CD4-positive, alpha-beta memory T cell (primary cell): Measurements from ENCODE around the gene MAP3K3. TPM values are rescaled to one million over a fixed set of nuclear protein-coding genes. Genes with fewer than 3 reads are reported as not detected.

Source experiments
- CTCF ChIA-PET: fragments of 350-600 bp; sonication (Branson Sonifier 250); formaldehyde crosslinking; loops from one replicate; lab custom pipeline; 2021; ENCODE audit warnings: inconsistent platforms; ENCODE audit not compliant: partially characterized antibody; lab: Charles Lee
- POLR2A ChIA-PET: fragments of 350-600 bp; sonication (Branson Sonifier 250); formaldehyde crosslinking; loops from one replicate; lab custom pipeline; 2021; ENCODE audit not compliant: partially characterized antibody; lab: Charles Lee
- DNase-seq, 5 donors: peaks; one replicate each; pipeline versions ENCODE4 v3.0.0 to v3.0.0-alpha.2; 2020 to 2022; ENCODE audit warnings: mixed read lengths in 1 of 5
- H3K27ac ChIP-seq: one replicate; pipeline ENCODE4 v1.7.0; 2013; ENCODE audit warnings: low read depth, low read length
- H3K27me3 ChIP-seq: 2 replicates; pipeline ENCODE4 v1.7.0; 2013; ENCODE audit warnings: mild to moderate bottlenecking, low read length, moderate library complexity; ENCODE audit not compliant: insufficient read depth
- H3K36me3 ChIP-seq: 2 replicates; pipeline ENCODE4 v1.7.0; 2013; ENCODE audit warnings: mild to moderate bottlenecking, low read length, moderate library complexity; ENCODE audit not compliant: insufficient read depth
- H3K4me1 ChIP-seq: 2 replicates; pipeline ENCODE4 v1.7.0; 2013; ENCODE audit warnings: mild to moderate bottlenecking, low read length, moderate library complexity; ENCODE audit not compliant: insufficient read depth
- H3K4me3 ChIP-seq, 2 donors: one replicate each; pipeline ENCODE4 v1.7.0; 2013; ENCODE audit warnings: low read length in 2 of 2, mild to moderate bottlenecking in 1 of 2
- H3K9me3 ChIP-seq, 2 donors: one replicate each; pipeline ENCODE4 v1.7.0; 2013; ENCODE audit warnings: low read length in 2 of 2, control low read depth in 1 of 2; ENCODE audit not compliant: control insufficient read depth in 1 of 2
- H3K27ac Mint-ChIP-seq, 7 donors: one replicate each; pipeline ENCODE4 v1.8.0; 2020 to 2021; ENCODE audit warnings: mixed read lengths in 7 of 7, mild to moderate bottlenecking in 6 of 7, inconsistent platforms in 3 of 7, moderate library complexity in 3 of 7
- H3K27me3 Mint-ChIP-seq, 2 donors: one replicate each; pipeline ENCODE4 v1.8.0; 2020 to 2021; ENCODE audit warnings: mixed read lengths in 2 of 2
- H3K36me3 Mint-ChIP-seq, 2 donors: one replicate each; pipeline ENCODE4 v1.8.0; 2020 to 2021; ENCODE audit warnings: mixed read lengths in 2 of 2, inconsistent platforms in 1 of 2, mild to moderate bottlenecking in 1 of 2
- H3K4me1 Mint-ChIP-seq, 4 donors: one replicate each; pipeline ENCODE4 v1.8.0; 2020 to 2021; ENCODE audit warnings: mixed read lengths in 4 of 4, mild to moderate bottlenecking in 1 of 4
- H3K4me3 Mint-ChIP-seq, 8 donors: one replicate each; pipeline ENCODE4 v1.8.0; 2020 to 2021; ENCODE audit warnings: mixed read lengths in 8 of 8, mild to moderate bottlenecking in 7 of 8, moderate library complexity in 6 of 8, inconsistent platforms in 3 of 8
- H3K9me3 Mint-ChIP-seq, 8 donors: one replicate each; pipeline ENCODE4 v1.8.0; 2020 to 2021; ENCODE audit warnings: mixed read lengths in 8 of 8, mild to moderate bottlenecking in 5 of 8, inconsistent platforms in 3 of 8, moderate library complexity in 1 of 8
- intact Hi-C: fragments of 100-400 bp; cut with micrococcal nuclease; formaldehyde crosslinking; loops from one replicate; pipeline ENCODE4 v1.15.1; 2023
- polyA plus RNA-seq, 2 donors: library from polyadenylated mRNA; unstranded; fragments of 300-500 nt; fragmentation: Illumina TruSeq; gene quantifications; one replicate each; pipeline ENCODE4 v1.2.3, GENCODE V29; 2021
- total RNA-seq, 2 experiments: library from RNA; stranded (reverse); gene quantifications; one replicate each; pipeline ENCODE4 v1.2.3, GENCODE V29; 2021

MAP3K3 gene
- total and polyA plus RNA-seq, 4 experiments from 2014 or later: 29.5 to 98.8 (median 74.7) TPM

DNA sequence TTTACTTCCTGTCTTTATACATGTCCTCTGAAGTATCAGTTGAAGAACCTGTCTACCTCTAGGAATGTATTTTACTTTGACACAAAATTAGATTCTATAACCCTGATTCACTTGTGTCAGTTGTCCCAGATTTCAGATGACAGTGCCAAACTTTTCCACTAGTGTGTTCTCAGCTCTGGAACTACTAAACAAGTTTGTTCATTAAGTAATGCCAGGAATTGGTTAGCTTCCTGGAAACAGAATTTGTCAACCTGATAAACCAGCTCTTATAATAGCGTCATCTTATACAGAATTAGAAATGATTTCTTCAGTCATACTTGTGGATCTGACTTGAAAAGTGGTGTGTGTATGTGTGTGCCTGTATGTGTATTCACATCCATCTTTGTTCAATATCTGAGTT is 7.4 kb downstream of the MAP3K3 start:
- peaks cover 15 to 33% of the 10 kb centered on the region in 2 donors for H3K36me3 Mint-ChIP-seq
- H3K9me3 ChIP-seq: no peaks in the 10 kb centered on the region
- CTCF ChIA-PET: interaction anchor here (1.4 kb wide), 2 partner anchors 81 to 204 kb away, joined by 3 to 4 read pairs; no protein-coding TSS in a partner anchor
- H3K36me3 ChIP-seq: peaks cover 12% of the 10 kb centered on the region
- POLR2A ChIA-PET: interaction anchor here (1.4 to 1.8 kb wide), 2 partner anchors 8 to 81 kb away, joined by 4 to 9 read pairs; partner anchors contain the start of gene MAP3K3
- H3K27me3 Mint-ChIP-seq: no peaks in the 10 kb centered on the region
- no peak overlapping the region for H3K27ac ChIP-seq
- no peak overlapping the region for H3K4me3 Mint-ChIP-seq
- no peaks in the 10 kb centered on the region for H3K27me3 ChIP-seq
- H3K27ac Mint-ChIP-seq: no peak overlapping the region
- H3K9me3 Mint-ChIP-seq: no peaks in the 10 kb centered on the region
- H3K4me3 ChIP-seq: no peak overlapping the region
- H3K4me1 Mint-ChIP-seq: peaks cover 42 to 75% (median 51%) of the 10 kb centered on the region in 4 donors
- DNase-seq: no peak
- intact Hi-C loops: no loop called here
- peaks cover 45% of the 10 kb centered on the region for H3K4me1 ChIP-seq

DNA sequence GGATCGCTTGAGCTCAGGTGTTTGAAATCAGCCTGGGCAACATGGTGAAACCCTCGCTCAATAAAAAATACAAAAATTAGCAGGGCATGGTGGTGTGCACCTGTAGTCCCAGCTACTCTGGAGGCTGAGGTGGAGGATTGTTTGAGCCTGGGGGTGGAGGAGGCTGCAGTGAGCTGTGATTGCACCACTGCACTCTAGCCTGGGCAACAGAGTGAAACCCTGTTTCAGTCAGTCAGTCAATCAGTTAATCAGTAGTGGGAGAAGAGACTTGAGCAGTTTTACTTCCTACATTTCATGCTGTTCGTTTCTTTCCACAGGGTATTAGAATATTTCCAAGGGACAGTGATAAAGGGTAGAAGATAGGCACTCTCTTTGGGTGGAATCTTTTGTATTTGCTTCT is 8.8 kb downstream of the MAP3K3 start:
- Histone ChIP-seq H3K27ac (no peak overlapping the region), H3K9me3 (no peaks in the 10 kb centered on the region), H3K4me1 (peaks cover 30% of the 10 kb centered on the region), H3K36me3 (peaks cover 21% of the 10 kb centered on the region), H3K27me3 (no peaks in the 10 kb centered on the region), H3K4me3 (no peak overlapping the region)
- no peak overlapping the region for H3K4me3 Mint-ChIP-seq
- ChIA-PET CTCF (interaction anchor here (1.4 to 1.7 kb wide), 2 partner anchors 9 to 79 kb away, joined by 3 to 6 read pairs; partner anchors contain the start of gene MAP3K3), POLR2A (interaction anchor here (1.8 kb wide), 1 partner anchor 9 kb away, joined by 9 read pairs; the partner anchor contains the start of gene MAP3K3)
- H3K4me1 Mint-ChIP-seq: peaks cover 37 to 60% (median 43%) of the 10 kb centered on the region in 4 donors
- intact Hi-C loops: no loop called here
- H3K9me3 Mint-ChIP-seq: no peaks in the 10 kb centered on the region
- peaks cover 29 to 46% of the 10 kb centered on the region in 2 donors for H3K36me3 Mint-ChIP-seq
- H3K27ac Mint-ChIP-seq: no peak overlapping the region
- no peak for DNase-seq
- H3K27me3 Mint-ChIP-seq: no peaks in the 10 kb centered on the region

DNA sequence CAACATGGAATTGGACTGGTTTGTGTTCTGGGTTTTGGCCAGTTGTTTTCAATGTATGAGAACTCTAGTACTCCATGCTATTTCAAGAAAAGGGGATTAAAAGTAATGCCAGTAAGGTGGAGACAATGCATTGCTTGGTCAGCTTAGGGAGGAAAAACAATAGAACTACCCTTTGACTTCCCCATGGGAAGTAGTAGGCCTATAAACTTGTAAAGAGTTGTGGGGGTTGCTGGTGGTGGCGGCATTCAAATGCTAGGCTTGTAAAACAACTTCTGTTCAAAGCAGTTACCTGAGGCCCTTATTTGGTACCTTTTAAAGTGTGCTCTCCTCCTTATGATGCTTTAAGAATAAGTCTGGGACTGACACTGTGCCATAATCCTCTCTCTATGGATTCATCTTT is 9.4 kb downstream of the MAP3K3 start:
- Mint-ChIP-seq H3K9me3 (no peaks in the 10 kb centered on the region), H3K4me1 (peaks cover 35 to 58% (median 43%) of the 10 kb centered on the region in 4 donors), H3K27ac (no peak overlapping the region), H3K4me3 (no peak overlapping the region), H3K27me3 (no peaks in the 10 kb centered on the region), H3K36me3 (peaks cover 34 to 52% of the 10 kb centered on the region in 2 donors)
- H3K9me3 ChIP-seq: no peaks in the 10 kb centered on the region
- no peak for DNase-seq
- CTCF ChIA-PET: interaction anchor here (1.7 kb wide), 1 partner anchor 10 kb away, joined by 6 read pairs; the partner anchor contains the start of gene MAP3K3
- no peak overlapping the region for H3K27ac ChIP-seq
- H3K27me3 ChIP-seq: no peaks in the 10 kb centered on the region
- peaks cover 25% of the 10 kb centered on the region for H3K4me1 ChIP-seq
- peaks cover 27% of the 10 kb centered on the region for H3K36me3 ChIP-seq
- POLR2A ChIA-PET: interaction anchor here (1.8 kb wide), 1 partner anchor 10 kb away, joined by 9 read pairs; the partner anchor contains the start of gene MAP3K3
- H3K4me3 ChIP-seq: no peak overlapping the region
- intact Hi-C loops: no loop called here

DNA sequence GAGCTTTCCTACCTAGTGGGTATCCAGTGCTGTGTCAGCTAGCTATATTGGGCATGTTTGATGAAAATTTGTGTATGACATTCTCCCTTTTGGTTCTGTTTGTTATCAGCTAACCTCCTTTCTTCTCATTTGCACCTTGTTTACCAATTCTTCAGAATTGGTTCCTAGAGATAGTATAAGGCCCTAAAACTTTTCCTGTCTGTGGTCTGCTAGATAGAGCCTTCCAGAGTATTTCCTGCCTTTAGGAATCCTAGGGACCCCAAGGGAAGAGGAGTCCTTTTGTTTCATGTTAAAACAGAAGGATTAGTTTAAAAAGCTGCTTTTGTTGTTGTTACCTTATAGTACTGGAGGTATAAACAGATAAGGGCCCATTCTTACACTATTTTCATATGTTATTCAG is 11.5 kb downstream of the MAP3K3 start:
- peaks cover 18% of the 10 kb centered on the region for H3K4me1 ChIP-seq
- H3K27me3 Mint-ChIP-seq: no peaks in the 10 kb centered on the region
- no peaks in the 10 kb centered on the region for H3K27me3 ChIP-seq
- intact Hi-C loops: no loop called here
- H3K4me1 Mint-ChIP-seq: peaks cover 32 to 49% (median 39%) of the 10 kb centered on the region in 4 donors
- H3K9me3 ChIP-seq: no peaks in the 10 kb centered on the region
- no peaks in the 10 kb centered on the region for H3K9me3 Mint-ChIP-seq
- peak overlapping the region in 2 of 7 donors; percentile 19 to 28 for H3K27ac Mint-ChIP-seq
- ChIA-PET POLR2A (interaction anchor here (0.7 to 1.9 kb wide), 5 partner anchors 11 to 77 kb away, joined by 3 to 7 read pairs (median 5); partner anchors contain the start of gene MAP3K3), CTCF (interaction anchor here (1.1 to 1.3 kb wide), 2 partner anchors 76 to 78 kb away, joined by 3 read pairs; no protein-coding TSS in a partner anchor)
- peak overlapping the region in 1 of 8 donors; percentile 22 for H3K4me3 Mint-ChIP-seq
- no peak overlapping the region for H3K27ac ChIP-seq
- H3K4me3 ChIP-seq: no peak overlapping the region
- DNase-seq: no peak
- H3K36me3 Mint-ChIP-seq: peaks cover 41 to 63% of the 10 kb centered on the region in 2 donors
- H3K36me3 ChIP-seq: peaks cover 33% of the 10 kb centered on the region

DNA sequence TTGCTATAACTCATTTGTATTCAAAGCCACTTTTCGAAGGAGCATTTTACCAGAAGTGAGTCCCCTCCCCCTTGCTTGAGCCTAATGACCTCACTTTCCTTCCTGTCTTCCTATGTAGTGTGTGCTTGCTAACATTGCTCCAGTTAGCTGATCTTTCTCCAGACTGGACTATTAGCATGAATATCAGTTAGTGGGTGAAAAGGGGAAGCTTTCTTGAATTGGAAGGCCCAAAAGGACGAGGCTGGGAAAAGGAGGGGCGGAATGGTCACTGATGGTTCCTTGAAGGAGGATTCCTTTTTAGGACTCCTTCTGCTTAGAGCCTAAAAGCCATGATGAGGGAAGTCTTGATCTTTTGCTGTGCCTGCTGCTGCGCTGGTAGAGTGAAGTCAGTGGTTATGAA is 11.9 kb downstream of the MAP3K3 start:
- DNase-seq: no peak
- H3K27ac Mint-ChIP-seq: peak overlapping the region in 3 of 7 donors; percentile 25 to 61 (median 28)
- H3K4me1 ChIP-seq: peaks cover 20% of the 10 kb centered on the region
- no peak overlapping the region for H3K4me3 ChIP-seq
- no peaks in the 10 kb centered on the region for H3K9me3 ChIP-seq
- H3K36me3 ChIP-seq: peaks cover 33% of the 10 kb centered on the region
- H3K27me3 Mint-ChIP-seq: no peaks in the 10 kb centered on the region
- ChIA-PET CTCF (interaction anchor here (1.1 to 1.3 kb wide), 3 partner anchors 76 to 209 kb away, joined by 3 to 5 read pairs (median 3); no protein-coding TSS in a partner anchor), POLR2A (interaction anchor here (0.7 to 1.9 kb wide), 4 partner anchors 11 to 76 kb away, joined by 3 to 6 read pairs (median 4); no protein-coding TSS in a partner anchor)
- no peak overlapping the region for H3K4me3 Mint-ChIP-seq
- H3K27ac ChIP-seq: no peak overlapping the region
- H3K4me1 Mint-ChIP-seq: peaks cover 35 to 54% (median 42%) of the 10 kb centered on the region in 4 donors
- peaks cover 41 to 64% of the 10 kb centered on the region in 2 donors for H3K36me3 Mint-ChIP-seq
- no peaks in the 10 kb centered on the region for H3K9me3 Mint-ChIP-seq
- intact Hi-C loops: no loop called here
- no peaks in the 10 kb centered on the region for H3K27me3 ChIP-seq

DNA sequence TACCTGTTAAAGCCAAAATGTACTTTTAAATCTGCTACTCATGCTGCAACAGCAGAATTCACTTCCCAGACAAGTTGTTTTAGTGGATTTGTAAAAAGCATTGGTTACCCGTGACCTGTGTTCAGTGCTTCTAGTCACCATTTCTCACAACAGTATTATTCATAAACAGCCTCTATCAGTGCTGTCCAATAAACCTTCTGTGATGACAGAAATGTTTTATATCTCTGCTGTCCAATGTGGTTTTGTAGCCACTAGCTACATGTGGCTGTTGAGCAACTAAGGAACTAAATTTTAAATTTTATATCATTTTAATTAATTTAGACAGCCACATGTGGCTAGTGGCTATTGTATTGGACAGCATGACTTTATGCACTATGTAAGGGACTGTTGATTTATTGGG is 12.6 kb downstream of the MAP3K3 start:
- Mint-ChIP-seq H3K36me3 (peaks cover 41 to 63% of the 10 kb centered on the region in 2 donors), H3K4me3 (no peak overlapping the region), H3K27ac (peak overlapping the region in 2 of 7 donors; percentile 8 to 38), H3K4me1 (peaks cover 34 to 54% (median 43%) of the 10 kb centered on the region in 4 donors), H3K27me3 (no peaks in the 10 kb centered on the region), H3K9me3 (no peaks in the 10 kb centered on the region)
- Histone ChIP-seq H3K27ac (no peak overlapping the region), H3K9me3 (no peaks in the 10 kb centered on the region), H3K27me3 (no peaks in the 10 kb centered on the region), H3K4me3 (no peak overlapping the region), H3K36me3 (peaks cover 33% of the 10 kb centered on the region), H3K4me1 (peaks cover 22% of the 10 kb centered on the region)
- POLR2A ChIA-PET: interaction anchor here (1.6 to 1.9 kb wide), 2 partner anchors 12 to 60 kb away, joined by 5 to 12 read pairs; partner anchors contain the start of gene MAP3K3
- intact Hi-C loops: no loop called here
- CTCF ChIA-PET: interaction anchor here (1.1 to 1.3 kb wide), 2 partner anchors 44 to 210 kb away, joined by 3 to 5 read pairs; no protein-coding TSS in a partner anchor
- no peak for DNase-seq

DNA sequence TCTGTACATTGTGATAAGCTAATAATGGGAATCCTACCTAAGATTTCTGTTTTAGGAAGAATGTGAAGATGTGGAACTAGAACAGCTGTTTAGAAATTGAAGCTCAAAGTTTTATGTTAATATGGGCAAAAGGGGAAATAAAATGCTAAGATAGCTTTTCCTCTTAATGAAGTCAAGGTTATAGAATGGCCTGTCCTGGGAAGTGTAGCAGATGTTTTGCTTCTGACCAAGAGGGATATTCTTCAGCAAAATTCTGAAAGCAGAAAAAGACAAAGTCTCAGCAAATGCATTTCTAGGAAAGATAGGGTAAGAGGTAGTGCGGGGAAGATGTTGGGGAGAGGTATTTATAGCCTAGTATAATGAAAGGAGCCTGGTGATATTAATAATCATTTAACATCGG is 13.1 kb downstream of the MAP3K3 start:
- Histone ChIP-seq H3K4me1 (peaks cover 22% of the 10 kb centered on the region), H3K4me3 (no peak overlapping the region), H3K9me3 (no peaks in the 10 kb centered on the region), H3K27ac (no peak overlapping the region), H3K36me3 (peaks cover 33% of the 10 kb centered on the region), H3K27me3 (no peaks in the 10 kb centered on the region)
- Mint-ChIP-seq H3K27me3 (no peaks in the 10 kb centered on the region), H3K27ac (peak overlapping the region in 2 of 7 donors; percentile 8 to 38), H3K36me3 (peaks cover 41 to 62% of the 10 kb centered on the region in 2 donors), H3K4me3 (no peak overlapping the region), H3K9me3 (no peaks in the 10 kb centered on the region), H3K4me1 (peaks cover 33 to 56% (median 44%) of the 10 kb centered on the region in 4 donors)
- intact Hi-C loops: no loop called here
- ChIA-PET CTCF (interaction anchor here (1.1 to 1.3 kb wide), 2 partner anchors 44 to 210 kb away, joined by 3 to 5 read pairs; no protein-coding TSS in a partner anchor), POLR2A (interaction anchor here (1.6 to 1.9 kb wide), 2 partner anchors 13 to 59 kb away, joined by 5 to 12 read pairs; partner anchors contain the start of gene MAP3K3)
- DNase-seq: no peak
